Nephron progenitor cell (in vitro differentiated cells): ENCODE measurements around the gene LETMD1.

Experiments used
- DNase-seq: peaks from one replicate; pipeline ENCODE4 v3.0.0; 2021
- H3K27ac Mint-ChIP-seq: 2 replicates; pipeline ENCODE4 v1.8.0; 2021; ENCODE audit warnings: mild to moderate bottlenecking, moderate library complexity, mixed read lengths
- H3K27me3 Mint-ChIP-seq: 2 replicates; pipeline ENCODE4 v1.8.0; 2021; ENCODE audit warnings: mild to moderate bottlenecking, low read depth, mixed read lengths; ENCODE audit not compliant: poor library complexity
- H3K36me3 Mint-ChIP-seq: 2 replicates; pipeline ENCODE4 v1.8.0; 2021; ENCODE audit warnings: low read depth, mixed read lengths
- H3K4me1 Mint-ChIP-seq: 2 replicates; pipeline ENCODE4 v1.8.0; 2021; ENCODE audit warnings: mixed read lengths
- H3K4me3 Mint-ChIP-seq: 2 replicates; pipeline ENCODE4 v1.8.0; 2021; ENCODE audit warnings: mild to moderate bottlenecking, moderate library complexity, mixed read lengths
- H3K9me3 Mint-ChIP-seq: 2 replicates; pipeline ENCODE4 v1.8.0; 2021; ENCODE audit warnings: mild to moderate bottlenecking, moderate library complexity, mixed read lengths
- TF ChIP-seq, protein P1 (sequence below): fragments of 200-600 bp; sonication (generic); IDR thresholded peaks from 2 replicates; pipeline ENCODE4 v1.5.0; 2021; ENCODE audit warnings: antibody characterized with exemption

Gene LETMD1

DNA sequence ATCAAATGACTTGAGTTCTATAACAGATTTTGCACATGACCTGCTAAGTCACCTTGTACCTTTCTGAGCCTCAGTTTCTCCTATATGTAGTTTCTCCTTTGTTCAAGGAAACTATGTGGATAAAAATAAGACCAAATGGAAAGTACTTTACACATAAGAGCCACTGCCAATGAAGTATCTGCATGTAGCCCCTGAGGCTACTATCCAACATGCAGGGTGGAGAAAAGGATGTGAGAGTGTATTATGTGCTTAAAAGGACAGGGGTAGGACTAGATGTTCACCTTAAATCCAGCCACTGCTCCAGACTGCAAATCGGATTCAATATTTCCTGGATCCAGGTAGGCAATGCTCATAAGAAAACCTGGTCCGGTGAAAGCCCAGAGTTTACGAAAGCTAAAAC is 43.1 kb upstream of the LETMD1 start:
- Mint-ChIP-seq H3K9me3 (no peaks in the 10 kb centered on the region), H3K27ac (no peak overlapping the region), H3K36me3 (peaks cover 72% of the 10 kb centered on the region), H3K4me1 (peaks cover 7% of the 10 kb centered on the region), H3K27me3 (no peaks in the 10 kb centered on the region), H3K4me3 (no peak overlapping the region)
- TF ChIP-seq, protein P1, sequence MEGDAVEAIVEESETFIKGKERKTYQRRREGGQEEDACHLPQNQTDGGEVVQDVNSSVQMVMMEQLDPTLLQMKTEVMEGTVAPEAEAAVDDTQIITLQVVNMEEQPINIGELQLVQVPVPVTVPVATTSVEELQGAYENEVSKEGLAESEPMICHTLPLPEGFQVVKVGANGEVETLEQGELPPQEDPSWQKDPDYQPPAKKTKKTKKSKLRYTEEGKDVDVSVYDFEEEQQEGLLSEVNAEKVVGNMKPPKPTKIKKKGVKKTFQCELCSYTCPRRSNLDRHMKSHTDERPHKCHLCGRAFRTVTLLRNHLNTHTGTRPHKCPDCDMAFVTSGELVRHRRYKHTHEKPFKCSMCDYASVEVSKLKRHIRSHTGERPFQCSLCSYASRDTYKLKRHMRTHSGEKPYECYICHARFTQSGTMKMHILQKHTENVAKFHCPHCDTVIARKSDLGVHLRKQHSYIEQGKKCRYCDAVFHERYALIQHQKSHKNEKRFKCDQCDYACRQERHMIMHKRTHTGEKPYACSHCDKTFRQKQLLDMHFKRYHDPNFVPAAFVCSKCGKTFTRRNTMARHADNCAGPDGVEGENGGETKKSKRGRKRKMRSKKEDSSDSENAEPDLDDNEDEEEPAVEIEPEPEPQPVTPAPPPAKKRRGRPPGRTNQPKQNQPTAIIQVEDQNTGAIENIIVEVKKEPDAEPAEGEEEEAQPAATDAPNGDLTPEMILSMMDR = no peak
- DNase-seq = no peak

DNA sequence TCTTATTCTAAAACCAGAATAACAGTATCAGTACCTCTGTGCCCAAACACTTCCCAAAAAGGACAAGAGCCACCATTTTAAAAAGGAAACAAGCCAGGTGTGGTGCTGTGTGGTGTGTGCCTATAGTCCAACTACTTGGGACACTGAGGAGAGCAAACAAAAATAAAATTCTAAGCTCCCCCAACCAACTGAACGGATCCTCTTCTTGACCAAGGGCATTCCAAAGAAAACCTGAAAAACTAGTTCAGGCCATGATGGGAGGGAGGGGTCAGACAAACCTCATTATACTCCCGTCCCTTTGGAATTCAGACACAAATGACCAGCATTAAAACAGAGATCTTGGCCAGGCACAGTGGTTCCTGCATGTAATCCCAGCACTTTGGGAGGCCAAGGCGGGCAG is 42.5 kb upstream of the LETMD1 start:
- Mint-ChIP-seq H3K36me3 (peaks cover 66% of the 10 kb centered on the region), H3K4me1 (peaks cover 7% of the 10 kb centered on the region), H3K27me3 (no peaks in the 10 kb centered on the region), H3K27ac (peak overlapping the region; percentile 59), H3K4me3 (no peak overlapping the region), H3K9me3 (no peaks in the 10 kb centered on the region)
- DNase-seq = no peak
- TF ChIP-seq, protein P1 = no peak

DNA sequence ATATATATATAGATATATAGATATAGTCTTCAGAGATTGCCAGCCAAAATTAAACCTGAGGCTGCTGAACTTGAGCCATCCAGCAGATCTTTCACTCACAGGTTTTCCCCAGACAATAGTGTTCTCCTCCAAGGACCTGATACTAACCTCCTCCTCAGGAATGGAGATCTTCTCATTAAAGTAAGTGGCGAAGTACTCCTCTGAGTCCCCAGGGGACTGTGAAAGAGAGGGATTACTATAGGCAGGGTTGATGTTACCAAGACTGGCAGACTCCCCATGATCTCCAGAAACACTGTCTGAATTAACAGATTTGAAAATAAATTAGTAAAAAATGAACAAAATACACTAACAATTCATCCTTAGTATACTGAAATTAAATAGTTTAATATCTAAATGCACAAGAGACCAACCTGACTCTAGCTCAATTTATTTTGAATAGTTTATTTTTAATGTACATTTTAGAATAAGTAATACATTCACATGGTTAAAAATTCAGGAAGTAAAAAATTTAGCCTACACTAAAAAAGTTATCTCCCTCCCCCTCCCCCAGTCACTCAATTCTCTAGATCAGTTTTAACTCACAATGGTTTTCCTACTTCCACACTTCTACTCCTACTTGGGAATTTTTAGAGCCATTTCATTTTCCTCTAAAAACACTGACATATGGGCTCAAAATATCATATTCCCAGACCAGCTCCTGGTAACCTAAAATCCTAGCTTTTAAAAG is 39.6 kb upstream of the LETMD1 start:
- no peak overlapping the region for H3K4me3 Mint-ChIP-seq
- H3K4me1 Mint-ChIP-seq = peaks cover 26% of the 10 kb centered on the region
- H3K9me3 Mint-ChIP-seq = no peaks in the 10 kb centered on the region
- peak overlapping the region; percentile 81 for H3K27ac Mint-ChIP-seq
- DNase-seq = no peak
- H3K27me3 Mint-ChIP-seq = no peaks in the 10 kb centered on the region
- TF ChIP-seq, protein P1 = no peak
- H3K36me3 Mint-ChIP-seq = peaks cover 50% of the 10 kb centered on the region

DNA sequence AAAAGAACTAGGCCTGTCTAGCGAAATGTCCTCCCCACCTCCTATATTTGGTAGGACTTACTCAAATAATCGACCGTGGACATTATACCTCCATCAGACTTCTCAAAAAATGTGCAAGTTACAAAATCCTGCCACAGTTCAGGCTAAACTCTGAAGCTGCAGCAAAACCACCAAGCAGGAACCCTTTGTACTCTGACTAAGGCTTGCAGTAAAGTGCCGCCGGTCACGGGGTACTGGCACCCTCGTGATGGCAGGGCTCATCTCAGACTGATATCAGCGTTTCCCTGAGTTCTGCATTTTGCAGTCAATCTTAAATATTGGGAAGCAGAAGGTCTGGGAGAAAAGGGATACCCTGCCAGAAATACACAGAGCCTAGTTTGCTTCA is 39.1 kb upstream of the LETMD1 start:
- Mint-ChIP-seq H3K27ac (peak overlapping the region; percentile 81), H3K4me1 (peaks cover 27% of the 10 kb centered on the region), H3K27me3 (no peaks in the 10 kb centered on the region), H3K9me3 (no peaks in the 10 kb centered on the region), H3K4me3 (no peak overlapping the region), H3K36me3 (peaks cover 46% of the 10 kb centered on the region)
- DNase-seq = no peak
- TF ChIP-seq, protein P1 = no peak

DNA sequence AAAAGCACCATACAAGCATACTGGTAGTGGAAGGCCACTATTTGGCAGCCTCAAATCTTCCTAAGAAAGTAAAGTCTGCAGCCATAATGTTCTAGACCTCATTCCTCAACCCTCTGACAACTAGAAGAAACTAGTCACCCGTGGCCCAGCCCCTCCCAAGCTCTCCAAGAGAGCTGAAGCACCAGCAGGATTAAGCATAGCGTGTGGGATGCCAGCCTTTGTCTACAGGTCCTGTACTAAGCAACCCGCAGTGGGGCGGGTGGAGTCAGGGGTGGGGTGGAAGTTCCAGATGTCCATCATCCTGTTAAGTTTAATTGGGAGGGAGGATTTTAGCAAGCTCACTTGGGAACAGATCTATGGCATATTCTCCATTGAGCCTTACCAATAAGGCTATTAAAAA is 36.2 kb upstream of the LETMD1 start:
- no peaks in the 10 kb centered on the region for H3K27me3 Mint-ChIP-seq
- no peak overlapping the region for H3K4me3 Mint-ChIP-seq
- peak overlapping the region; percentile 69 for H3K27ac Mint-ChIP-seq
- peaks cover 27% of the 10 kb centered on the region for H3K4me1 Mint-ChIP-seq
- TF ChIP-seq, protein P1 = no peak
- peaks cover 21% of the 10 kb centered on the region for H3K36me3 Mint-ChIP-seq
- no peak for DNase-seq
- H3K9me3 Mint-ChIP-seq = no peaks in the 10 kb centered on the region

DNA sequence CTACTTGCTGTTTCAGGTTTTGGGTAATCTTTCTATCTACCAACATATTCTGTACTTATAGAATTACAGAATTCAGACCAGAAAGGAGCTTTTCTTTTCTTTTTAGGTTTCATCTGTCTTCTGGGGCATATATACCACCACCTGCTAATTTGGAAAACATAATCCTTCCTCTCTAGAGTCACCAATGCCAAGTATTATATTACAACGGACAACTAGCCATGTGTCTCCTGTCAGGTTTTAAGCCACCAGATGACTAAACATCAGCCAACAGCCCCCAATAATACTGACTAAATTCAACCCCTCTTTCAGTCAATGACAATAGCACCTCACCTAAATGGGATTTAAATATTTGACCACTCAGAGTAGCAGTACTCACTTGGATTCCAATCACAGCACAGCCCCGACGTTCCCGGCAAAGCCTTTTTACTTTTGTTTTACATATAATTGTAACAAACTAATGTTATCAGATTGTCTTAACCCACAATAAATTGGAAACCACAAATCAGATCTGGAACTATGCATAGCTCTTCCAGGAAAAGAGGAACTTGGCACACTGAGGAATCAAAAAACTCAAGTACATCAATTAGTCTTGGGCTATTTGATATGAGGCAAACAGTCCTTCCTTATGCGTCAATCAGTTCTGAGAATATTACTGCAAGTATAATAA is 35.4 kb upstream of the LETMD1 start:
- no peak for DNase-seq
- Mint-ChIP-seq H3K36me3 (peaks cover 14% of the 10 kb centered on the region), H3K27me3 (no peaks in the 10 kb centered on the region), H3K4me1 (peaks cover 27% of the 10 kb centered on the region), H3K27ac (peak overlapping the region; percentile 14), H3K9me3 (no peaks in the 10 kb centered on the region), H3K4me3 (no peak overlapping the region)
- TF ChIP-seq, protein P1 = no peak
